NCI-H1417 (cell line): ENCODE results near the gene MAPT.

Source experiments
- DNase-seq, 3 experiments: peaks; one replicate each; lab custom pipeline; 2025; lab: John Stamatoyannopoulos, UW

The MAPT gene

GRCh38 chr17:46053911-46054534, 159.7 kb downstream of the MAPT start:
- DNase-seq: no peak

DNA sequence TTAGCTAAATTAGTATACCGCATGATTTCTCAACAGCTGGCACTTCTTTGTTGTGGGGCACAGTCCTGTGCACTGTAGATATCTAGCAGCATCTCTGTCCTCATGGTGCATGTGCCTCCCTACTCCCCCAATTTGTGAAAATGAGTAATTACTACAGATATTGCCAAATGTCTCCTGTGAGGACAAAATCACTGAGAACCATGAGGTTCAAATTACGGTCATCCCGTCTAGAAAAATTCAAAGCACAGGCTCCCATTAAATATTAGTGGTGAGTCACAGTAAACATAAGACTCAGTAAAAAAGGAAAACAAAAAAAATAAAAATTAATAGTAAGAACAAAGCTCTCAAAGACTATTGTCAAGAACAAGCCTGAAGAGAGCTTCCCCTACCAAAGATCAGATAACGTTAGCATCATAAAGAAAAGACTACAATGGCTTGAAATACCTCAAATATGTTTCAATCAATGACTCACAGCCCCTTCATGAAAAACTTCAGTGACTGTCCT, 162.5 kb downstream of the MAPT start:
- peak in 1 of 3 experiments; percentile 22 for DNase-seq

DNA sequence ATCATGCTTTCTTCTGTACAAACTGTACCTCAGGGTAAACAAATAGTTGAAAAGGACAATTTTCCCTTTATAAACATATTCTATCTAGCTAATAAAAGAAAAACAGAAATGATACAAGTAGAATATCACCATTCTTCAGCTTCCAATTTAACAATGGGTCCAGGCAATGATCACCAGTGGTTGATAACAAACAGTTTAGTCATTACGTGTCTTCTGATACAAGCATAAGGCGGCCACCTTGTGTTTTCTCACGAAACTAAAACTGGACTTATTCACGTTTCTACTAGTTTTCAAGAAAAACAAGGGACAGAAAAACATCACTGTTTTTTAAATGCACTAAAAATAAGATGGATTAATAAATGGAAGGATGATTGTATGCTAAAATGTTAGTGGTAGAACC, 163.0 kb downstream of the MAPT start:
- DNase-seq: peak in 1 of 3 experiments; percentile 22

GRCh38 chr17:46059486-46059885, 165.1 kb downstream of the MAPT start:
- no peak for DNase-seq

GRCh38 chr17:46060461-46060860, 166.1 kb downstream of the MAPT start:
- no peak for DNase-seq

DNA sequence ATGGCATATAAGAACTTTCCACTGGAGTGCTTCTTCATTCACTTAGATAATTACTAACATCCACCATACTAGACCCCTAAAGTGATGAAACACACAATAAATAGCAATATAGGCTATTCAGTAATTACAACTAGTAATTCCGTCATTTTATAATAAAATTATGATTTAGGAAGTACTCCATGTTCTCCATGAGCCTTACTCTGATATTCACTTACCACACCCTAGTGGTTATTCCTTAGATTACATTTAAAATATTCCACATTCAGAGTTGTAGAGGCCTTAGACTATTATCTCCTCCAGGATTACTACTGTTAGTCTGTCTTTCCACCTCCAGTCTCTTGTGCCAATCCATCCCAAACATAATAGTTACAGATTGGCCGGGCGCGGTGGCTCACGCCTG, 167.1 kb downstream of the MAPT start:
- peak in 2 of 3 experiments; percentile 10 to 37 for DNase-seq

GRCh38 chr17:46063241-46063640, 168.9 kb downstream of the MAPT start:
- DNase-seq: no peak

- no peak for DNase-seq
Measured at GRCh38 chr17:46064460-46064859, 170.1 kb downstream of the MAPT start.

- DNase-seq: peak in 2 of 3 experiments; percentile 36 to 75
Measured at GRCh38 chr17:46071796-46072195, 177.4 kb downstream of the MAPT start.

DNA sequence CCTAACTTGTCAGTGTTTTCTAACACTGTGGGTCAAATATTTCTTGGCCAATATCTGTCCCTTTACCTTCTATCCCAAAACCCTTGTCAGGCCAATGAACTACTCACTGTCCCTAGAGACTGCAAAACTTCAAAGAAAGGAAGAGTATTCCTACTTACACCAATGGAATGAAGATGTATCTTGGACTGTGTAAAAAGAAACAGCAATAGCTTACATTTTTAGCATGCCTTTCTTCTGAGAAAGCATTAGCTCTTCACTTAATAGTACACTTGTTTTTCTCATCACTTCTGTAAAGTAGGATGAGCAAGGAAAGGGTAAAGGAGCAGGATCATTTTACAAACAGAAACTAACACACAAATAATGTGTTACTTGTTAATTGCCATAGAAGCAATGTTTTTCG, 178.6 kb downstream of the MAPT start:
- DNase-seq: no peak

DNA sequence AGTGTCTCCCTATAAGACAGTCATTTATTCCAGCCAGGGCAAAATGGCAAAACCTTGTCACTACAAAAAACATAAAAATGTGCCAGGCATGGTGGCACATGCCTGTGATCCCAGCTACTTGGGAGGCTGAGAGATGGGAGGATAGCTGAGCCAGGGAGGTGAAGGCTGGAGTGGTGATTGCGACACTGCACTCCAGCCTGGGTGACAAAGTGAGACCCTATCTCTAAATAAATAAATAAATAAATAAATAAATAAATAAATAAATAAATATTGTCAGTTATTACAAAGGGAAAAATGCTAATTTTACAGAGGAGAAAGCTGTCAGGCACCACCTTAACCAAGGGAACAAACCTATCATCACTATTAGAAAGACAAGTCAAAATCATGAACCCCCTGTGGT, 180.2 kb downstream of the MAPT start:
- DNase-seq: no peak
